K562 (cell line): ENCODE measurements around the gene QRFP. TPM values are rescaled to one million over a fixed set of nuclear protein-coding genes. Genes with fewer than 3 reads are reported as not detected.

Experiments used
- ATAC-seq: fragments of 200-7000 bp; cut with Tn5 transposase; 3 replicates; pipeline ENCODE4 v1.9.1; 2020; ENCODE audit warnings: moderate library complexity
- BruUV-seq: library from RNA; stranded (reverse); fragments of 400-500 nt; replicated peaks from 2 replicates; lab custom pipeline; 2021; lab: Mats Ljungman, UMichigan
- CTCF ChIA-PET: fragments of 300-600 bp; formaldehyde crosslinking; extraction: SDS; loops from one replicate; lab custom pipeline; 2021; ENCODE audit warnings: low intra/inter-chr PET ratio; lab: Yijun Ruan, JAX
- POLR2A ChIA-PET: fragments of 300-600, 350-650 bp; sonication (Branson Sonifier 250); formaldehyde crosslinking; extraction: SDS; loops from one replicate; lab custom pipeline; 2021; ENCODE audit warnings: antibody characterized with exemption, inconsistent platforms; lab: Yijun Ruan, JAX
- DNase-seq, 4 experiments: peaks; one replicate each; pipeline versions ENCODE4 v3.0.0 to v3.0.0-alpha.2; 2011 to 2018; ENCODE audit warnings: low spot score in 3 of 4, mixed read lengths in 3 of 4; ENCODE audit errors: extremely low read depth in 1 of 4
- FAIRE-seq: peaks from 2 replicates; lab custom pipeline; 2011; peaks lifted over from hg19 to GRCh38; lab: Jason Lieb, UNC
- H2AFZ ChIP-seq: 2 replicates; pipeline ENCODE4 v1.6.0; 2011; ENCODE audit warnings: low read depth, low read length, control low read depth, inconsistent platforms
- H3K27ac ChIP-seq: fragments of 200-600 bp; 3 replicates; pipeline ENCODE4 v1.8.0; 2011; ENCODE audit warnings: low read depth, mild to moderate bottlenecking, control low read depth, inconsistent platforms, low read length, moderate library complexity, mixed read lengths; ENCODE audit errors: extremely low read depth
- H3K27me3 ChIP-seq, 2 experiments: fragments of 300-600 bp in 1 of 2; 2 replicates in 1 of 2; 3 replicates in 1 of 2; pipeline versions ENCODE4 v1.6.0 to v1.8.0; 2011; ENCODE audit warnings: inconsistent platforms in 2 of 2, low read length in 2 of 2, mild to moderate bottlenecking in 1 of 2, mixed read lengths in 1 of 2, moderate library complexity in 1 of 2; ENCODE audit not compliant: control insufficient read depth in 2 of 2, insufficient read depth in 2 of 2
- H3K36me3 ChIP-seq: fragments of 300-600 bp; 3 replicates; pipeline ENCODE4 v1.8.0; 2011; ENCODE audit warnings: mild to moderate bottlenecking, low read length, inconsistent platforms; ENCODE audit not compliant: control insufficient read depth, insufficient read depth
- H3K4me1 ChIP-seq, 2 experiments: fragments of 200-600 bp in 1 of 2; replicated peaks in 1 of 2; 2 replicates in 1 of 2; 3 replicates in 1 of 2; pipeline versions ENCODE4 v1.5.1 to v1.8.0; 2011; ENCODE audit warnings: inconsistent platforms in 2 of 2, low read length in 2 of 2, mild to moderate bottlenecking in 1 of 2, mixed read lengths in 1 of 2, moderate library complexity in 1 of 2; ENCODE audit not compliant: control insufficient read depth in 2 of 2, insufficient read depth in 2 of 2
- H3K4me2 ChIP-seq: 2 replicates; pipeline ENCODE4 v1.6.1; 2011; ENCODE audit warnings: low read length, control low read depth, inconsistent platforms, mixed read lengths; ENCODE audit not compliant: insufficient read depth
- H3K4me3 ChIP-seq: fragments of 200-600 bp; sonication (generic), shearing (Covaris generic); 2 replicates; pipeline ENCODE4 v1.5.1; 2016; ENCODE audit warnings: control low read depth, inconsistent platforms
- H3K79me2 ChIP-seq: fragments of 200-600 bp; 3 replicates; pipeline ENCODE4 v1.8.0; 2011; ENCODE audit warnings: low read length, inconsistent platforms; ENCODE audit not compliant: control insufficient read depth, insufficient read depth
- H3K9ac ChIP-seq, 2 experiments: 2 replicates each; pipeline versions ENCODE4 v1.6.0 to v1.6.1; 2011; ENCODE audit warnings: low read depth in 2 of 2, low read length in 2 of 2, control low read depth in 1 of 2, inconsistent platforms in 1 of 2, mild to moderate bottlenecking in 1 of 2, mixed read lengths in 1 of 2; ENCODE audit not compliant: insufficient read depth in 1 of 2
- H3K9me1 ChIP-seq: one replicate; pipeline ENCODE4 v1.6.0; 2011; ENCODE audit warnings: inconsistent platforms, mild to moderate bottlenecking, low read length, moderate library complexity; ENCODE audit not compliant: control insufficient read depth, insufficient read depth
- H3K9me3 ChIP-seq: replicated peaks from 2 replicates; pipeline ENCODE4 v1.5.1; 2011; ENCODE audit warnings: low read depth, low read length, inconsistent platforms; ENCODE audit not compliant: control insufficient read depth, insufficient read depth
- H4K20me1 ChIP-seq: replicated peaks from 2 replicates; pipeline ENCODE4 v1.6.1; 2011; ENCODE audit warnings: low read length, inconsistent platforms, mixed read lengths; ENCODE audit not compliant: control insufficient read depth, insufficient read depth
- IRF1 ChIP-seq: sonication (generic); formaldehyde crosslinking; IDR thresholded peaks from 2 replicates; pipeline ENCODE4 v1.8.0; 2022; ENCODE audit warnings: missing genetic modification reagents, mild to moderate bottlenecking, borderline replicate concordance
- WGBS: fragments of 100-300 bp; shearing (Covaris generic); methylation state at CpG from one replicate; pipeline ENCODE4 v1.1.6; 2016; ENCODE audit warnings: low coverage, mixed read lengths; ENCODE audit not compliant: insufficient coverage; ENCODE audit errors: missing lambda C conversion rate; 5-methylcytosine and 5-hydroxymethylcytosine counted together
- in situ Hi-C: fragments of 300-500 bp; cut with MboI; formaldehyde crosslinking; loops from 4 replicates; pipeline ENCODE4 v1.15.0; 2018; ENCODE audit warnings: inconsistent platforms, mixed read lengths
- intact Hi-C: fragments of 100-400 bp; cut with micrococcal nuclease; formaldehyde crosslinking; loops from 2 replicates; pipeline ENCODE4 v1.14.2; 2022
- polyA plus RNA-seq, 8 experiments: library from polyadenylated mRNA; depleted of rRNA in 4 of 8; stranded (reverse) in 5 of 8; unstranded in 3 of 8; fragments of >200 nt; fragmentation: Nextera tagmentation in 2 of 8; fragmentation: Illumina TruSeq in 1 of 8; extraction: Ambion mirVana in 2 of 8; extraction: Trizol in 1 of 8; gene quantifications; 2 replicates each; pipeline versions ENCODE4 v1.2.1 to v1.2.3, GENCODE V29; 2011 to 2014; ENCODE audit warnings: inconsistent platforms in 1 of 8, missing spikeins in 1 of 8
- total RNA-seq, 7 experiments: library from RNA; depleted of rRNA in 6 of 7; stranded (reverse); fragments of >200 nt in 6 of 7; fragmentation: Illumina TruSeq in 2 of 7; extraction: Trizol in 2 of 7; gene quantifications; 2 replicates each; pipeline versions ENCODE4 v1.2.1 to v1.2.3, GENCODE V29; 2011 to 2021; ENCODE audit warnings: low replicate concordance in 1 of 7
- TF ChIP-seq, protein P1 (sequence below): sonication (generic); formaldehyde crosslinking; IDR thresholded peaks from 2 replicates; pipeline ENCODE4 v1.8.1; 2023; ENCODE audit warnings: mild to moderate bottlenecking, missing genetic modification reagents
- TF ChIP-seq, protein P2 (sequence below), 2 experiments: fragments of 450-650 bp in 1 of 2; sonication (generic) in 1 of 2; formaldehyde crosslinking in 1 of 2; IDR thresholded peaks in 1 of 2; conservative IDR thresholded peaks in 1 of 2; 2 replicates each; pipeline versions ENCODE4 v1.6.1 to v1.8.1; 2016 to 2023; ENCODE audit warnings: mild to moderate bottlenecking in 2 of 2, moderate library complexity in 2 of 2, inconsistent platforms in 1 of 2, missing genetic modification reagents in 1 of 2

QRFP gene
- total and polyA plus RNA-seq, 9 of the 15 experiments (the other 6 are each of a cell fraction or from before 2014, with no cell fraction given): not detected

DNA sequence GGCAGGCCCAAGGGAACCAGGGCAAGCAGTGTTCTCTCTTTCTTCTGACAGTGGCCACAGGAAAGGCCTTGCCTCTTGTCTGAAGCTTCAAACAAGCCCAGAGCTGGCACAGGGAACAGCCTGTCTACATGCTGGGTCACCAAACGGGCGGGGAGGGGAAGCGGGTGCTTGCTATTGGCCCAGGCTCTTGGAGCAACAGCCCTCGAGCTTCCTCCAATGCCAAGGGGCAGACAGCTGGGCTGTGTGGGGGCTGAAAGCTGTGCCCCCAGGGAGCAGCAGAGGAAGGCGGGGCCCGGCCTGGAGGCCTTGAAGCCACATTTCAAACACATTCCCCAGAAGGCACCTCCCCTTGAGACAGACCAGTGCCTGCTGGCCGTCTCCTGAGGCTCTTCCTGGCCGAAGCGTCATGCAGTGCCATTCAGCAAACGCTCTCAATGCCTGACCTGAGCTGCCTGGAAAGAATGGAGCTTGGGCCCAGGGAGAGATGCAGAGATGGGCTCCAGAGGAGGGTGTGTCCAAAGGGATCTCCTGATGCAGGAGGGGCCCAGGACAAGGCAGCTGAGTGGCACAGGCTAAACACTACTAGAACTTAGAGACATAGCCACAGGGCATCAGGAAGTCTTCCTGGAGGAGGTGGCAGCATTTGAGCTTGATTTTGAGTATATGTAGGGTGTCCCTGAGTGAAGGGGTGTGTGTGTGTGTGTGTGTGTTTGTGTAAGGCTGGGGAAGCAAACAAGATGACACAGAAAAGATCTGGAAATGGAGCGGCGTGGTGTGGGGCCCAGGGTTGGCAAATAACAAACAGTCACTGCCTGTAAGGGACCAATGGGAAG lies 39.9 kb upstream of the QRFP start:
- Histone ChIP-seq H3K9me1 (peaks cover 10% of the 10 kb centered on the region), H4K20me1 (peaks cover 81% of the 10 kb centered on the region), H3K4me1 (peaks cover 0 to 46% of the 10 kb centered on the region in 2 experiments; a peak in 3 of 5 replicates), H2AFZ (no peak overlapping the region), H3K4me3 (no peak overlapping the region)
- ChIA-PET POLR2A (interaction anchor here (0.5 to 26.8 kb wide), 17 partner anchors 9 to 583 kb away, joined by 3 to 582 read pairs (median 4); partner anchors contain the start of genes NUP214 and QRFP), CTCF (interaction anchor here (0.6 to 1.3 kb wide), 2 partner anchors 166 to 1663 kb away, joined by 3 read pairs; no protein-coding TSS in a partner anchor)
- BruUV-seq: no TSS peak
- 5% methylated on average over 12 of the region's 12 CpGs for WGBS
- peak; percentile 57 for FAIRE-seq
- ATAC-seq: no peak
- in situ Hi-C loops: no loop called here
- TF ChIP-seq, protein P1, sequence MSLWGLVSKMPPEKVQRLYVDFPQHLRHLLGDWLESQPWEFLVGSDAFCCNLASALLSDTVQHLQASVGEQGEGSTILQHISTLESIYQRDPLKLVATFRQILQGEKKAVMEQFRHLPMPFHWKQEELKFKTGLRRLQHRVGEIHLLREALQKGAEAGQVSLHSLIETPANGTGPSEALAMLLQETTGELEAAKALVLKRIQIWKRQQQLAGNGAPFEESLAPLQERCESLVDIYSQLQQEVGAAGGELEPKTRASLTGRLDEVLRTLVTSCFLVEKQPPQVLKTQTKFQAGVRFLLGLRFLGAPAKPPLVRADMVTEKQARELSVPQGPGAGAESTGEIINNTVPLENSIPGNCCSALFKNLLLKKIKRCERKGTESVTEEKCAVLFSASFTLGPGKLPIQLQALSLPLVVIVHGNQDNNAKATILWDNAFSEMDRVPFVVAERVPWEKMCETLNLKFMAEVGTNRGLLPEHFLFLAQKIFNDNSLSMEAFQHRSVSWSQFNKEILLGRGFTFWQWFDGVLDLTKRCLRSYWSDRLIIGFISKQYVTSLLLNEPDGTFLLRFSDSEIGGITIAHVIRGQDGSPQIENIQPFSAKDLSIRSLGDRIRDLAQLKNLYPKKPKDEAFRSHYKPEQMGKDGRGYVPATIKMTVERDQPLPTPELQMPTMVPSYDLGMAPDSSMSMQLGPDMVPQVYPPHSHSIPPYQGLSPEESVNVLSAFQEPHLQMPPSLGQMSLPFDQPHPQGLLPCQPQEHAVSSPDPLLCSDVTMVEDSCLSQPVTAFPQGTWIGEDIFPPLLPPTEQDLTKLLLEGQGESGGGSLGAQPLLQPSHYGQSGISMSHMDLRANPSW (CRISPR knock-in tag): peak; percentile 57; the same call in 1 of the 2 replicates
- TF ChIP-seq, protein P2, sequence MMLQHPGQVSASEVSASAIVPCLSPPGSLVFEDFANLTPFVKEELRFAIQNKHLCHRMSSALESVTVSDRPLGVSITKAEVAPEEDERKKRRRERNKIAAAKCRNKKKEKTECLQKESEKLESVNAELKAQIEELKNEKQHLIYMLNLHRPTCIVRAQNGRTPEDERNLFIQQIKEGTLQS (IDR thresholded peaks at IDR 0.05): no peak
- TF ChIP-seq, protein P2 (CRISPR knock-in tag; conservative IDR thresholded peaks at IDR 0.05): 0 out of 2 replicates have a peak, but pooled peaks have one; percentile 29
- no peak for TF ChIP-seq IRF1 (CRISPR knock-in tag)
- TF ChIP-seq, all 486 proteins: peak for 2
- Histone ChIP-seq H3K9me3 (no peaks in the 10 kb centered on the region), H3K4me2 (no peak overlapping the region), H3K27ac (no peak overlapping the region), H3K27me3 (peaks cover 76 to 94% of the 10 kb centered on the region in 2 experiments), H3K9ac (peak overlapping the region in 1 of 2 experiments; percentile 1; a peak in 1 of 4 replicates), H3K79me2 (no peaks in the 10 kb centered on the region), H3K36me3 (no peaks in the 10 kb centered on the region)
- peak in 3 of 4 experiments; percentile 58 to 75 (median 64) for DNase-seq
- intact Hi-C loops: no loop called here
